Stimulated activated CD4-positive, alpha-beta T cell treated with anti-CD3 and anti-CD28 coated beads, Interleukin-4, amount 100 ng/mL, for 24 hours (primary cell): ENCODE data around the gene SIVA1.

Experiments used
- DNase-seq: peaks from one replicate; pipeline ENCODE4 v3.0.0-alpha.2; 2020

Gene SIVA1, protein sequence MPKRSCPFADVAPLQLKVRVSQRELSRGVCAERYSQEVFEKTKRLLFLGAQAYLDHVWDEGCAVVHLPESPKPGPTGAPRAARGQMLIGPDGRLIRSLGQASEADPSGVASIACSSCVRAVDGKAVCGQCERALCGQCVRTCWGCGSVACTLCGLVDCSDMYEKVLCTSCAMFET

DNA sequence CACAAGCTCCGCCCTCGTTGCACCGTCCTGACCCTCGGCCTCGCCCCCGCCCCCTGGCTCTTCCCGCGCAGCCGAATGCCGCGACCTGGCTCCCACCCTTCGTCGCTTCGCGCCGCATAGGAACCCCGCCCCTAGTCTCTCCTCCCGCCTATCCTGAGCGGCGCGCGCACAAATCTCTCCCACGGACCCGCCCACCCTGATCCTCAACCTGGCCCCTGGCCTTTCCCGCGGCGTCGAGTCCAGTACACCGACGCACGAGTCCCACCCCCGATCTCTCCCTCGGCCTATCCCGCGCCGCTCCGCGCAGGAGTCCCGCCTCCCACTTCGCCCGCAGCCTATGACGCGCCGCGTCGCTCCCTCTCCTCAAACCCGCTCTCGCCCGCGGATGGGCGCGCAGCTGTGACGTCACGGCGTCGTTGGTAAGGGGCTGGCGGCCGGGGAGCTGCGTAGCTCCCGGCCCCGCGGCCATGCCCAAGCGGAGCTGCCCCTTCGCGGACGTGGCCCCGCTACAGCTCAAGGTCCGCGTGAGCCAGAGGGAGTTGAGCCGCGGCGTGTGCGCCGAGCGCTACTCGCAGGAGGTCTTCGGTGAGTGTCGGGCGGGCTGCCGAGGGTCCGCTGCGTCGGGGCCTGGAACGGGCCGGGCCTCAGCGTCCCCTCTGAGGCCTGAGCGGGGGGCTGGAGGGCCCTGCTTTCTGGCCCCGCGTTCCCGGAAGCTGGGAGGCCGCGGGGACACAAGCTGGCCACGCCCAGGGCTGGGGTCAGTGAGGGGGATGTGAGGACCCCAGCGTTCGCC lies at the start of gene SIVA1:
SIVA1 (plus strand) TSS at position 413 of the 793 bp plus-strand sequence; CDS start at position 468, 55 bp downstream.
- peak; percentile 100 for DNase-seq

- DNase-seq, result no peak
Measured at GRCh38 chr14:104703269-104703668, 49.7 kb upstream of the SIVA1 start.

DNA sequence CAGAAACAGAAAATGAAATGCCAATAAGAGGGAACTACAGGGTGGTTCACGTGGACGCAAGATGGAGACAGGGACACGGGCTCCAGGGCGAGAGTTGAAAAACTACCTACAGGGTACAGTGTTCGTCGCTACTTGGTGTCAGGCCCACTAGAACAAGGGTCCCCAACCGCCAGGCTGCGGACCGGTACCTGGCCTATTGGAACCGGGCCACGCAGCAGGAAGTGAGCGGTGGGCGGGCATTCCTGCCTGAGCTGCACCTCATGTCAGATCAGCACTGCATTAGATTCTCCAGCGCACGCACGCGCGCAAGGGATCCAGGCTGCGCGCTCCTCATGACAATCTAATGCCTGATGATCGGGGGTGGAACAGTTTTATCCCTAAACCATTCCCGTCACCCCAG lies 48.7 kb upstream of the SIVA1 start:
- no peak for DNase-seq

GRCh38 chr14:104705340-104706047 lies 47.5 kb upstream of the SIVA1 start:
- DNase-seq, result no peak

- DNase-seq, result no peak
Measured at GRCh38 chr14:104706733-104707607, 46.0 kb upstream of the SIVA1 start.

DNA sequence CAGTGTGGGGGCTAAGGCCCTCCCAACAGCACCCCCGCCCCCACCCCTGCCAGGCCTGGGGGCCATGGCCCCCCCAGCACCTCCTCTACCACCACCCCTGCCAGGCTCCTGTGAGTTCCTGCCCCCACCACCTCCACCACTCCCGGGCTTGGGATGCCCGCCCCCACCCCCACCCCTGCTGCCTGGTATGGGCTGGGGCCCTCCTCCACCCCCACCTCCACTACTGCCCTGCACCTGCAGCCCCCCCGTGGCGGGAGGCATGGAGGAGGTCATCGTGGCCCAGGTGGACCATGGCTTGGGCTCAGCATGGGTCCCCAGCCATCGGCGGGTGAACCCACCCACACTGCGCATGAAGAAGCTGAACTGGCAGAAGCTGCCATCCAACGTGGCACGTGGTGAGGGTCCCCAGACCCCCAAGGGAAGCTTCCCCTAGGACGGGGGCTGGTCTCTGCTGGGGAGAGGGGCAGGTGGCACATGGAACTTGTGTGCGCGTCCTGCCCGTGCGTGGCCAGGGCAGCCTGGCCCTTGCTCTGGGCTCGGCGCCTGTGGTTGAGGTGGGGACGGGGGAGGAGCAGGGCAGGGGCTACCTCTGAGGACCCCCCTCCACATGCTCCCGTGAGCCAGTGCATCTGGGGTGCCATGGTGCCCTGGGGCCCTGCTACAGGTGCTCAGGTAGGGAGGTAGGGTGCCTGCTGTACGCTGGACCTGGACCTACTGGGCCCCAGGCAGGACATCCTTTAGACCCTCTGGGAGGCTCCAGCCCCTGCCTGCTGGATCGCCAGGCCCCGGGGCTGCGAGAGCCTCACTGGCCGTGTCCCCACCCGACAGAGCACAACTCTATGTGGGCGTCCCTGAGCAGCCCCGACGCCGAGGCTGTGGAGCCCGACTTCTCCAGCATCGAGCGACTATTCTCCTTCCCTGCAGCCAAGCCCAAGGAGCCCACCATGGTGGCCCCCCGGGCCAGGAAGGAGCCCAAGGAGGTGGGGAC lies 45.0 kb upstream of the SIVA1 start:
- DNase-seq, result no peak

- DNase-seq, result peak; percentile 76
Measured at GRCh38 chr14:104708606-104709268, 44.2 kb upstream of the SIVA1 start.

- DNase-seq, result no peak
Measured at GRCh38 chr14:104709387-104710039, 43.4 kb upstream of the SIVA1 start.

GRCh38 chr14:104710071-104710735 lies 42.7 kb upstream of the SIVA1 start:
- DNase-seq, result no peak

- no peak for DNase-seq
Measured at GRCh38 chr14:104712881-104713734, 39.8 kb upstream of the SIVA1 start.

- no peak for DNase-seq
Measured at GRCh38 chr14:104714066-104714465, 38.9 kb upstream of the SIVA1 start.

DNA sequence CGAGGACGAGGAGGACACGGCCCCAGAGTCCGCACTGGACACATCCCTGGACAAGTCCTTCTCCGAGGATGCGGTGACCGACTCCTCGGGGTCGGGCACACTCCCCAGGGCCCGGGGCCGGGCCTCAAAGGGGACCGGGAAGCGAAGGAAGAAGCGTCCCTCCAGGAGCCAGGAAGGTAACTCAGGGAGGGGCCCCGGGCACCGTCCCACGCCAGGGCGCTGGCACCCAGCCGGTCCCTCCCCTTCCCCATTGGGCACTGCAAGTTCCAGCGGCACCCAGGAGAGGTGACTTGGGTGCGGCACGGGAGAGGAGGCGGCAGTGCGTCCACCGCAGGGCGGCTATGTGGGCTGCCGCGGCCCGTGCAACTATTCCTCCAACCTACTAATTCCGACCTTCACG lies 38.3 kb upstream of the SIVA1 start:
- DNase-seq, result no peak

DNA sequence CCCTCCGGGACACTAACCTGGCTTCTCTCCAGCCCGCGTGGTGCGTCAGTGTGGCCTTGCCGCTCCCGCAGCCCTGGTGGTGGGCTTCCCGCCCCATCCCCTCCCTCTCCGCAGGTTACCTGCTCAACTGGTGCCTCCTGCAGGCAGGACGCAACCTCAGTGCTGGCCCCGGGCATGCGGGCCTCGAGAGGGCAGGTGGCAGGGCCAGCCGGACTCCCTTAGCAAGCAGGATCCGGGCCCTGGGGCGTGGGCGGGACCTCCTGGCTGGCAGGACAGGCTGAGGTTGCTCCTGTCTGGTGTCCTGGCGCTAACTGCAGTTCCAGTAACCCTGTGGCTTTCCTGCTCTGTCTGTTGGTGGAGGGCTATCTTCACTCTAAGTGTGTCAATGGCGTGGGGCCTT lies 37.5 kb upstream of the SIVA1 start:
- no peak for DNase-seq

DNA sequence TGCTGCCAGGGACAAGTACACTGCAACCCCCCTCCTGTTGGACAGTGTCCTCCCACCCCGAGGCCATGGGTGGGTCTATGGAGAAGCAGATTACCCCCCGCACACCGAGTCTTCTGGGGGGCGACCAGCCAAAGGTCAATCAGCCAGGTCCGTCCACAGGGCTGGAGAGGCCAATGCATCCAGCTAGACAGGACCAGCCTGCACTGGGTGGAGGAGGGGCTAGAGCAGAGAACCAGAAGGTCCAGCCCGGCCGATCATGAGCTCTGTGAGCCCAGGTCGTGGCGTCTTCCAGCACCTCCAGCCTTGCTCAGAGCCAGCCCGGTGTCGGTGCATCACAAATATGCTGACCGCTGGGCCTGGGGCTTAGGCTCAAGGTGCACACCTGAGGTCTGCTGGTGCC lies 37.1 kb upstream of the SIVA1 start:
- DNase-seq, result no peak

GRCh38 chr14:104717137-104717536 lies 35.8 kb upstream of the SIVA1 start:
- no peak for DNase-seq

DNA sequence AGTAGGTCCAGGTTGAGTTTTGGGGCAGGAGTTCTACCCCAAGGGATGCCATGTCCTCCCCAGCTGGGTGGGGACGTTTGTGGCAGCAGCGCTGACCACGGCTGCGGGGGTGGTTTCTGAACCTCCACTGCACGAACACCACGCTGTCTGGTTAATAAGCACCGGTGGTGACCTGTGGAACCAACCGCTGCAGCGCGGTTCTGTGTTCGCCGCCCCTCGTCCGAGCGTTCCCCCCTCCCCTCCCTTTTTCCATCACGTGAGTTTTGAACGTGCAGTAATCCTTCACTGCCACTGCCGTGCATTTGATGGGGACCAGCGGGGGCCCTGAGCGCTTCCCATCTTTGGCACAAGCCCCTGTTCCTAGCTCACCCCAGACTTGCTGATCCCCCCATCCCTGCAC lies 35.3 kb upstream of the SIVA1 start:
- DNase-seq, result no peak

GRCh38 chr14:104718147-104718546 lies 34.8 kb upstream of the SIVA1 start:
- no peak for DNase-seq

- no peak for DNase-seq
Measured at GRCh38 chr14:104718871-104719270, 34.1 kb upstream of the SIVA1 start.

DNA sequence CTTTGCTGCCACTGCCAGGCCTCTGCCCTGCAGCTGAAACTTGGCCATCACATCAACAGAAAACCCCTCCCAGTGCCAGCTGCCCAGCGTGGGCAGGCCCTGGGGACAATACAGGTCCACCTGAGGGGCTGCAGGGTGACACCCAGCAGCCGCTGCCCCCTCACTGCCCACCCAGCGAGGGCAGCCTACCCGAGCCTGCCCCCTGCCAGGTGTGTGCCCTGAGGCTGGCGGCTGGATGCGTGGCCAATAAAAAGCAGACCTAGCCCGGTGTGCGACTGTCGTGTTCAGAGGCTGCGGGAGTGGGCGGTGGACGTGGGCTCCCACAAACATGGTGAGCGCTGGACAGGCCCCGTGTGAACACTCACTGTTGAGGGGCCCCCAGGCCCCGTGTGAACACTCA lies 33.6 kb upstream of the SIVA1 start:
- DNase-seq, result no peak
